Muscle layer of duodenum (tissue), 2 donors: ENCODE measurements around the gene CDCA3.

ENCODE experiments used
- H3K27ac ChIP-seq: one replicate; pipeline ENCODE4 v1.7.0; 2013; ENCODE audit warnings: mild to moderate bottlenecking, low read length
- H3K27me3 ChIP-seq: one replicate; pipeline ENCODE4 v1.7.0; 2013; ENCODE audit warnings: low read depth, mild to moderate bottlenecking, control low read depth, low read length
- H3K36me3 ChIP-seq, 2 donors: one replicate each; pipeline ENCODE4 v1.7.0; 2013; ENCODE audit warnings: low read length in 2 of 2, control low read depth in 1 of 2, mild to moderate bottlenecking in 1 of 2; ENCODE audit not compliant: insufficient read depth in 2 of 2, control insufficient read depth in 1 of 2
- H3K4me1 ChIP-seq, 2 donors: one replicate each; pipeline ENCODE4 v1.7.0; 2013; ENCODE audit warnings: low read length in 2 of 2, mild to moderate bottlenecking in 2 of 2, control low read depth in 1 of 2, moderate library complexity in 1 of 2; ENCODE audit not compliant: insufficient read depth in 2 of 2, control insufficient read depth in 1 of 2
- H3K4me3 ChIP-seq, 2 donors: one replicate each; pipeline ENCODE4 v1.7.0; 2013; ENCODE audit warnings: low read length in 2 of 2, low read depth in 1 of 2, mild to moderate bottlenecking in 1 of 2
- H3K9me3 ChIP-seq, 2 donors: one replicate each; pipeline ENCODE4 v1.7.0; 2013; ENCODE audit warnings: low read length in 2 of 2, control low read depth in 1 of 2, mild to moderate bottlenecking in 1 of 2; ENCODE audit not compliant: control insufficient read depth in 1 of 2
- donor health status: healthy.

The CDCA3 gene

GRCh38 chr12:6810758-6811157, 40.3 kb downstream of the CDCA3 start:
- Histone ChIP-seq H3K4me1 (no peaks in the 10 kb centered on the region), H3K9me3 (no peaks in the 10 kb centered on the region), H3K27me3 (no peaks in the 10 kb centered on the region), H3K4me3 (no peak overlapping the region), H3K36me3 (no peaks in the 10 kb centered on the region), H3K27ac (no peak overlapping the region)

GRCh38 chr12:6809056-6809455, 42.0 kb downstream of the CDCA3 start:
- Histone ChIP-seq H3K4me3 (no peak overlapping the region), H3K4me1 (no peaks in the 10 kb centered on the region), H3K36me3 (no peaks in the 10 kb centered on the region), H3K27ac (no peak overlapping the region), H3K9me3 (no peaks in the 10 kb centered on the region), H3K27me3 (no peaks in the 10 kb centered on the region)

GRCh38 chr12:6807170-6807569, 43.9 kb downstream of the CDCA3 start:
- no peaks in the 10 kb centered on the region for H3K9me3 ChIP-seq
- no peaks in the 10 kb centered on the region for H3K27me3 ChIP-seq
- H3K36me3 ChIP-seq, result no peaks in the 10 kb centered on the region
- H3K27ac ChIP-seq, result no peak overlapping the region
- no peaks in the 10 kb centered on the region for H3K4me1 ChIP-seq
- no peak overlapping the region for H3K4me3 ChIP-seq

- no peaks in the 10 kb centered on the region for H3K36me3 ChIP-seq
- H3K4me3 ChIP-seq, result no peak overlapping the region
- no peak overlapping the region for H3K27ac ChIP-seq
- no peaks in the 10 kb centered on the region for H3K4me1 ChIP-seq
- no peaks in the 10 kb centered on the region for H3K27me3 ChIP-seq
- no peaks in the 10 kb centered on the region for H3K9me3 ChIP-seq
Measured at GRCh38 chr12:6799147-6799546, 51.9 kb downstream of the CDCA3 start.
